ENCODE measurements around the gene SERBP1. TPM values are rescaled to one million over a fixed set of nuclear protein-coding genes. Genes with fewer than 3 reads are reported as not detected.

SERBP1 gene
- total and polyA plus RNA-seq, 2 of the 8 experiments (the other 6 are each of a cell fraction or from before 2014, with no cell fraction given): 229 to 536 TPM

DNA sequence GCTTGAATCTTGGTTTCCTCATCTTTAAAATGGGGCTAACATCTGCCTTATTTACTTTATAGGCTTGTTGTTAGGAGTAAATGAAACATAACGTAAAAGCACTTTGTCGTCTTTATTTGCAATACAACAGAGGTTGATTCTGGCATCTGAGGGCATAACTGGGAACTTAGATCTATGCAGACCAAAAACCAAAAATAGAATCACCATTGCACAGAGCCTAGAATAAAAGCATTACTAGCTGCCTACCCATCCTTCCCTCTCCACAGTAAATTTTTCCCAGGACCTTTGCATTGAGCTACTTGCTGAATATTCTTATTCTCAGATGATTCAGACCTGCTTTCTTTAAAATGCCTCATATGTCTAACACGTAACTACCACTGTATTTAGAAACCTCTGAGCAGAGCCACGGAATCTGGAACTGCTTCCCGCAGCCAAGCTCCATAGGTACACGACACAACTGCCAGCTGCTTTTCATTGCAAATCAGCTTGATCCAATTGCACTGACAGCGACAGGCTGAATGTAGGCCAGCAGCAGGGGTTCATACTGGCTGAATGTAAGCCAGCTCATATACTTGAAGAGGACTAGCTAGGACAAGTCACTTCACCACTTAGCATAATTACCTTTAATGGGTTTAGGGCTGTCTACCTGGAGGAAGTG lies 33.2 kb upstream of the SERBP1 start:
- Histone ChIP-seq H4K91ac (replicated peaks; ENCODE audit: insufficient read length, low read length) (no peak overlapping the region), H2AFZ (ENCODE audit: low read length) (no peak overlapping the region), H3K27ac (ENCODE audit: low read depth, low read length) (no peak overlapping the region), H2BK15ac (ENCODE audit: low read length) (no peak overlapping the region), H4K5ac (ENCODE audit: insufficient read length, low read depth, low read length) (no peak overlapping the region), H3K9me3 (ENCODE audit: insufficient read depth in 2 of 2, low read depth in 1 of 2, low read length in 1 of 2) (no peaks in the 10 kb centered on the region), H2BK12ac (ENCODE audit: low read depth, low read length) (no peak overlapping the region), H3K4me1 (replicated peaks in 1 of 4; ENCODE audit: control insufficient read depth in 3 of 4, insufficient read depth in 4 of 4, low read length in 3 of 4) (peaks cover 4 to 21% (median 19%) of the 10 kb centered on the region in 4 experiments; a peak in 6 of 7 replicates), H3K23ac (ENCODE audit: insufficient read length) (no peak overlapping the region), H3K27me3 (replicated peaks in 1 of 4; ENCODE audit: control insufficient read depth in 3 of 4, extremely low read depth in 1 of 4, insufficient read depth in 3 of 4, low read length in 3 of 4) (no peaks in the 10 kb centered on the region), H3K4me3 (ENCODE audit: extremely low read depth in 1 of 4, insufficient read depth in 2 of 4, low read depth in 3 of 4, low read length in 4 of 4) (no peak overlapping the region), H2BK120ac (replicated peaks; ENCODE audit: low read depth, low read length) (no peak overlapping the region), H3K79me2 (ENCODE audit: control insufficient read depth in 1 of 2, insufficient read depth in 2 of 2, low read length in 2 of 2) (no peaks in the 10 kb centered on the region), H3K23me2 (ENCODE audit: low read depth, low read length) (no peaks in the 10 kb centered on the region; the same call in 1 of the 2 replicates), H3K14ac (ENCODE audit: insufficient read length) (no peak overlapping the region), H4K20me1 (replicated peaks in 1 of 2; ENCODE audit: control insufficient read depth in 1 of 2, insufficient read depth in 2 of 2, low read length in 2 of 2) (no peaks in the 10 kb centered on the region), H3K4me2 (ENCODE audit: insufficient read depth in 1 of 2, low read depth in 2 of 2, low read length in 2 of 2) (peak overlapping the region; percentile 12 to 43; a peak in 2 of 4 replicates), H2AK5ac (ENCODE audit: low read depth, low read length) (no peak overlapping the region), H3K79me1 (ENCODE audit: low read depth, low read length) (no peaks in the 10 kb centered on the region), H4K8ac (ENCODE audit: extremely low read depth, insufficient read depth, low read length) (no peak overlapping the region), H3K56ac (replicated peaks; ENCODE audit: insufficient read length, low read depth, low read length) (no peak overlapping the region), H3K18ac (ENCODE audit: extremely low read depth, low read length) (no peak overlapping the region; the same call in 1 of the 2 replicates), H2BK5ac (ENCODE audit: low read depth, low read length) (no peak overlapping the region), H3K9ac (replicated peaks in 1 of 4; ENCODE audit: extremely low read depth in 1 of 4, low read depth in 3 of 4, low read length in 3 of 4) (no peak overlapping the region; a peak in 1 of 7 replicates), H2BK20ac (ENCODE audit: low read length) (no peak overlapping the region), H3K36me3 (ENCODE audit: control insufficient read depth in 2 of 4, insufficient read depth in 4 of 4, low read length in 3 of 4) (no peaks in the 10 kb centered on the region), H3K4ac (replicated peaks; ENCODE audit: insufficient read length, low read depth, low read length) (no peak overlapping the region)
- FAIRE-seq (peak; percentile 75), DNase-seq (ENCODE audit: low read depth in 1 of 2, low spot score in 2 of 2) (no peak)
- WGBS, 2 experiments (ENCODE audit: extremely low coverage in 1 of 2, insufficient coverage in 1 of 2, insufficient read length in 1 of 2, insufficient replicate concordance in 2 of 2, low coverage in 1 of 2, low lambda C conversion rate in 2 of 2, missing lambda C conversion rate in 1 of 2): 62% methylated on average over 7 of the region's 7 CpGs; no CpG with 5 or more reads in 1 of the 2 experiments
- TF ChIP-seq ZNF274 (IDR thresholded peaks at IDR 0.05; ENCODE audit: borderline replicate concordance, extremely low read depth, low read length) (no peak), CREB1 (IDR thresholded peaks at IDR 0.05) (no peak), CHD2 (IDR thresholded peaks at IDR 0.05; ENCODE audit: low read length) (no peak), SIN3A (conservative IDR thresholded peaks at IDR 0.05 in 1 of 2, IDR thresholded peaks at IDR 0.05 in 1 of 2; ENCODE audit: low read depth in 1 of 2, low read length in 2 of 2) (peak; percentile 71 to 72; a peak in 2 of 4 replicates)
- TF ChIP-seq, protein P1, sequence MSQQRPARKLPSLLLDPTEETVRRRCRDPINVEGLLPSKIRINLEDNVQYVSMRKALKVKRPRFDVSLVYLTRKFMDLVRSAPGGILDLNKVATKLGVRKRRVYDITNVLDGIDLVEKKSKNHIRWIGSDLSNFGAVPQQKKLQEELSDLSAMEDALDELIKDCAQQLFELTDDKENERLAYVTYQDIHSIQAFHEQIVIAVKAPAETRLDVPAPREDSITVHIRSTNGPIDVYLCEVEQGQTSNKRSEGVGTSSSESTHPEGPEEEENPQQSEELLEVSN (IDR thresholded peaks at IDR 0.05): no peak
- ChIA-PET CTCF (ENCODE audit: partially characterized antibody) (interaction anchor here (0.7 to 3.5 kb wide), 14 partner anchors 11 to 297 kb away, joined by 3 to 10 read pairs (median 4); no protein-coding TSS in a partner anchor), POLR2A (ENCODE audit: partially characterized antibody) (interaction anchor here (0.6 to 7.2 kb wide), 5 partner anchors 16 to 58 kb away, joined by 3 to 72 read pairs (median 3); partner anchors contain the start of gene SERBP1)
